Stimulated activated CD8-positive, alpha-beta memory T cell treated with anti-CD3 and anti-CD28 coated beads, Interleukin-2, amount 100 ng/mL, for 48 hours (primary cell): ENCODE data around the gene NEAT1.
A peak's percentile ranks its signal among the peaks of the same experiment; 100 is the strongest.

ENCODE experiments used
- DNase-seq, 2 donors: peaks; one replicate each; pipeline ENCODE4 v3.0.0-alpha.2; 2020; ENCODE audit warnings: low read depth in 2 of 2

Gene NEAT1

DNA sequence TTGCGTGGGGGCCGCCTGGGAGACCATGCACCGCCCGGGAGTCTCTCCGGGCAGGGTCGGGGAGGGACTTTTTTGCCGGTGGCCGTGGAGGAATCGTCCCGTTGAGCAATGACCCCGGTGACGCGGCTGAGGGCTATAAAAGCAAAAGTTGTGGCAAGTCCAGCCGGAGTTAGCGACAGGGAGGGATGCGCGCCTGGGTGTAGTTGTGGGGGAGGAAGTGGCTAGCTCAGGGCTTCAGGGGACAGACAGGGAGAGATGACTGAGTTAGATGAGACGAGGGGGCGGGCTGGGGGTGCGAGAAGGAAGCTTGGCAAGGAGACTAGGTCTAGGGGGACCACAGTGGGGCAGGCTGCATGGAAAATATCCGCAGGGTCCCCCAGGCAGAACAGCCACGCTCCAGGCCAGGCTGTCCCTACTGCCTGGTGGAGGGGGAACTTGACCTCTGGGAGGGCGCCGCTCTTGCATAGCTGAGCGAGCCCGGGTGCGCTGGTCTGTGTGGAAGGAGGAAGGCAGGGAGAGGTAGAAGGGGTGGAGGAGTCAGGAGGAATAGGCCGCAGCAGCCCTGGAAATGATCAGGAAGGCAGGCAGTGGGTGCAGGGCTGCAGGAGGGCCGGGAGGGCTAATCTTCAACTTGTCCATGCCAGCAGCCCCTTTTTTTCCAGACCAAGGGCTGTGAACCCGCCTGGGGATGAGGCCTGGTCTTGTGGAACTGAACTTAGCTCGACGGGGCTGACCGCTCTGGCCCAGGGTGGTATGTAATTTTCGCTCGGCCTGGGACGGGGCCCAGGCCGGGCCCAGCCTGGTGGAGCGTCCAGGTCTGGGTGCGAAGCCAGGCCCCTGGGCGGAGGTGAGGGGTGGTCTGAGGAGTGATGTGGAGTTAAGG lies at the start of gene NEAT1:
NEAT1 (plus strand) TSS at position 166 of the 883 bp plus-strand sequence.
- DNase-seq: peak; percentile 86 to 92

DNA sequence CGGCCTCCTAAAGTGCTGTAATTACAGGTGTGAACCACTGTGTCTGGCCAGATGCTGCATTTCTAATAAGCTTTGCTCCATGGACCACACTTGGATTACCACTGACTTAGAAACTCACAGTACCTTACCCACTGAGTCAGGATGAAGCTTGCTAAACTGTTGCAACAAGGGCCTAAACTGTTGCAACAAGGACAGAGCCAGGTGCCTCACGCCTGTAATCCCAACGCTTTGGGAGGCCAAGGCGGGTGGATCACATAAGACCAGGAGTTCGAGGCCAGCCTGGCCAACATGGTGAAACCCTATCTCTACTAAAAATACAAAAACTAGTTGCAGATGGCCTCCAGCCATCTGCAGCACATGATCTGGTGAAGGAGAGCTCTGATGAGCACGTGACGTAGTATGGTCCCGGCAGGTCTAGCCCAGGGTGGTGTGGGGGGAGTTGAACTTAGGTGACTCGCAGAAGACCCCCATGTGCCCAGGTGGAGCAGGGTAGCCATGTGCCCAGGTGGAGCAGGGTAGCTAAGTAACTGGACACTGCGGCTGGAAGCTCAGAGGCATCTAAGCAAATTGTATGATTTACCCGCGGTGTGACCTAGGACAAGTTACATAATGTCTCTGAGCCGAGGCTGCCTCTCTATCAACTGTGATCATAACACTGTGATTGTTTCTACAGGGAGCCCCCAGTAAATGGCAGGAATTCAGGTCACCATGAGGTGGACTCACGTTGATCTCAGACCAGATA lies 48.6 kb upstream of the NEAT1 start:
- DNase-seq: no peak

- no peak for DNase-seq
These were observed 47.6 kb upstream of the NEAT1 start for GRCh38 chr11:65375012-65375411.

DNA sequence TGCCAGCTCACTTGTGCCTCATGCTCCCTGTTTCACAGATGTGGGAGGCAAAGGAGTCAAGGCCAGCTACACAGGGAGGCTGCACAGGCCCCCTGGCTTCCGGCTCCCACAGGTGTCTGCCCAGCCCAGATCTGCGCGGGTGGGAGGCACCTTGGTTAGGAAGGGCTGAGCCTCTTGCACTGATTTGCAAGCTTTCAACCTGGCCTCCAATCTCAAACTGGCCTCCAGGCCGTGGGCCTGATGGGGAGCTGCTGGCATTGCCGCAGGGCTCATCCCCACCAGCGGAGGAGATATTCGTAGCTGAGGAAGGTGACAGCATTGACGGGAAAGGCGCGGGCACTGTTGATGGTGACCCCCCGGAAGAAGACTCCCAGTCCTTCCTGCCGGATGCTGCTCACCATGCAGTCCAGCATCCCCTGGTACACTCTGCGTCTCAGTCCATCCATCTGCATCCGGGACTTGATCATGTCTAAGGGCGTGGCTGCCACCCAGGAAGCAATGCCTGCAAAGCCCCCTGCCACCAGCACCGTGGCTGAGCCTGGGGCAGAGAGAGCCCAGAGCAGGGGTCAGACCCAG lies 46.4 kb upstream of the NEAT1 start:
- no peak for DNase-seq

DNA sequence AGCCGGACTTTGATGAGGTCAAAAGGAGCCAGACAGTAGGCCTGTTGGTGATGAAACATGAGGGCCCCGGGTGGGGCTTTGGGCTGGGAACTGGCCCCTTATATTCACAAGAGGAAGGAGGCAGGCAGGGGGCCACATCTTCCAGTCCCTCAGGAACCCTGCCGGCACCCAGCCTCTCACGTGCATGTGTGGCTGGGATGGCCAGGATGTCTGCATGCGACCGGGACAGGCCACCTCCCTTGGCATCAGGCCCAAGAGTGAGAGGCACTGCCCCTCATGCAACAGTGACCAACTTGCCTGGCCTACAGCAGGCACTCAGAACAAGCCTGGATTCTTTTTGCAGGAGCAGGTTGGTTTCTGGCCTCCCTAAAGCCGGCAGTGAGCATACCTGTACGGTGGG lies 45.6 kb upstream of the NEAT1 start:
- DNase-seq: no peak

DNA sequence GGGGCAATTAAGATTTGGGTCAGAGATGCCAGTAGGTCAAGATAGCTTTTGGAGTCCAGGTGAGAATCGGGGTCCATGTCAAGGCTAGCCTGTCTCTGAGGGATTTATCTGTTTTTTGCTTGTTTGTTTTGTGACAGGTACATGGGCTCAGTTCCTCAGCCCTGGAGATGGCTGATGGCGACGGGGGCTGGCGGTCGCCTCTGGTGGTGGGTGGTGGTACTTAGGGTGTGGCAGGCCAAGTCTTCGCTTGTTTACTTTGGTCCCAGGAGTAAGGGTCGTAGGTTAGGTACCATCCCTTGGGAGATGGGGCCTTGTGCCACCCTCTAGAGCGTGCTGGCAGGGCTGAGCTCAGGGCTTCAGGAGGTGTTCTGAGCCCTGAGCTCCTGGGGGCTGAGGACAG lies 44.8 kb upstream of the NEAT1 start:
- no peak for DNase-seq

DNA sequence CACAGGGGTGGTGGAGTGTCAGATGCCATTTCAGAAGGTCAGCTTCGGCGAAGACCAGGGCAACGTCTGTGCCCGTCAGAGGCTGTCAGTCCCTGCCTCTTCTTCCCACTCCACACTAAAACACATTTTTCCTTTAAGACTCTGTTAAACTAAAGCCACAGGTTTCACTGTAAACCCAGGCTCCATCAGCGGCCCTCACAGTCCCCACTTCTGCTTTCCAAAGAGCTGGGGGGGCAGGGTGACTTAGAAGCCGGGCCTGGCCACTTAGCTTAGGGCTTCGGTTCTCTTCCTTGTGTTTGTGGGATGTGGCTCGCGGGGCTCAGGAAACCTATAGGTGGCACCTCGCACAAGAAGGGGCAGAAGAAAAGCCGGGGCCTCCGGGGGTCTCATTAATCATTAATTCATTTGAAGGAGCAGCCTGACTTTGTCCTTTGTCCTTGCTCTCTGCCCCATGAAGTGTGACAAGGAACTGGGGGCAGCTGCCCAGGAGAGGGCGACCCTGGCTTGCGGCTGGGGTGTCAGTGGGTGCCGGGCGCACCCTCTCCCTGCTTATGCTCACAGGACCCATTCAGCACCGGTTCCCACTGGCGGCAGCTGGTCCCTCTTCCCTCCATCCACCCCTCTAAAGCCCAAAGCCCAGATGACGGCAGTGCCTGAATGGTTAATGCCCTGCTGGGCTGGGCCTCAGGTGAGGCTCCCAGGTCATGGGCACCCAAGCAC lies 44.2 kb upstream of the NEAT1 start:
- DNase-seq: no peak

- DNase-seq: no peak
These were observed 43.5 kb upstream of the NEAT1 start for GRCh38 chr11:65378928-65379638.

DNA sequence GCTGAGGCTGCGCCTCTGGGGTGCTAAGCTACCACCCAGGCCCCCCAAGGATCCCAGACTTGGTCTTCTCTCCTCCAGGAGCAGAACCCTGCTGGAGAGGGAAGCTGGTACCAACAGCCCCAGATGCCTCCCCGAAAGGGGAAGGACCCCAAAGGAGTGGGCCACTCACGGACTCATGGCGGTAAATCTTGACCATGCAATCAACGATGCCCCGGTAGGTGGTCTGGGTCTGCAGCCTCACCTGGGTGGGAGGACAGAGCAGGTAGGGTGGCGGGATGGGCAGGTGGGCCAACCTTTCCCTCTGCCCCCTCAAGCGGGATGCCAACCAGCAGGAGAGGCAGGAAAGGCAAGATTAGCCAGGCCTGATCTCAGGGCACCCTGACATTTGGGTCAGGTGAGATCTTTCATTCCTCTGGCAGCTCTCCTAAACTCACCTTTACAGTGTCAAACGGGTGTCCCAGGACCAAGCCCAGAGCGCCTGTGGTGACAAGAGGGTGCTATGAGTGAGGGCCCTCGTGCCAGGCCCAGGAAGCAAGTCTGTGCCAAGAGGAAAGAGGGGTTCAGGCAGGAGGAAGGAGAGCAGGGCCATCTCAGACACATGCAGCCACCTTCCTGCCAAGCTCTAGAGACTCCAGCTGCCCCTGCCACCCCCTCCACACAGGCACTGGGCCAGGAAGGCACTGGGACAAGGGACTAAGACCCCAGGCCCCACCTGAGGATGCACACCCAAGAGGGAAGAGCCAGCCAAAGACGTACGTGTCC lies 42.7 kb upstream of the NEAT1 start:
- no peak for DNase-seq

DNA sequence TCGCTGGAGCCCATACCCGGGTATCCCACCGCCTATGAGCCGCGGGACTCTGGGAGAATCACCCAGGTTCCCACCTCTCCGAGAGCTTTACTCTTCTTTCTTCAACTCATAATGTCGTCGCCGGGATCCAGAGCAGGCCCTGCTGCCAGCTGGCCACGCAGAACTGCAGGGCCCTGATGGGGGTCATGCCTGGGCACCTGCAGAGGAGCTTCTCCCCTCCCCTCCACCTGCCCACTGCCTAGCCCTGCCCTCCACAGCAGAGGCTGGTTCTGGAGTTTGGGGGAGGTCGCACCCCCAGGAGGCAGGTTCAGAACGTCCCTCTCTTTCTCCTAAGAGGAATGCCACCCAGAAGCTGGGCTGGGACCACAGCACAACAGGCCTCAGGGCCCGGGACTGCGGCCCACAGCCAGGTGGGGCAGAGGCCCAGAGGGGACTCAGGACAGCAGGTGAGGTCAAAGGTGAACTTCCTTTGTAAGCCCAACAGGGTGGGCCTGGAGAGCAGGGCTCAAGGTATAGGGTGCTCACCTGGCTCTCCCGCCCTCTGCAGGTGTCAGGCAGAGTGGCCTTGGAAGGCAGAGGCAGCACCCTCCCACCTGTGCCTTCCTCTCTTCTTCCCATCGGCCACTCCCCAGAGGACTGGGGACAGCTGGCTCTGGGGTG lies 42.0 kb upstream of the NEAT1 start:
- DNase-seq: no peak

DNA sequence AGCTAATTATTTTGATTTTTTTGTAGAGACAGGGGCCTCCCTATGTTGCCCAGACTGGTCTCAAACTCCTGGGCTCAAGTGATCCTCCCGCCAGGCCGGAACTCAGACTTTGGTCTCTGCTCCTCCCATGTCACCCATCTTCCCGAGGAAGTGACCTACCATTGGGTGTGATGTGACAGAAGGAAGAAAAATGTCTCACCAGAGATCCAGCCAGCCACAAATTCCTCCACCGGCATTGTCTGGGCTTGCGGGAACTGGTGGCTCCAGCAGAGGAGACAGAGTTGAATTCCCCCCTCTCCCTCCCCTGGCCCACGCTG lies 40.9 kb upstream of the NEAT1 start:
- DNase-seq: no peak

- DNase-seq: peak; percentile 86 to 87
These were observed 40.4 kb upstream of the NEAT1 start, which contains the start of gene SLC25A45 for GRCh38 chr11:65382033-65382803. Gene SLC25A45, minus strand, starts transcription at chr11:65382646. Its CDS starts 695 bp downstream, at chr11:65381951.

- no peak for DNase-seq
These were observed 39.7 kb upstream of the NEAT1 start for GRCh38 chr11:65382804-65383368.

DNA sequence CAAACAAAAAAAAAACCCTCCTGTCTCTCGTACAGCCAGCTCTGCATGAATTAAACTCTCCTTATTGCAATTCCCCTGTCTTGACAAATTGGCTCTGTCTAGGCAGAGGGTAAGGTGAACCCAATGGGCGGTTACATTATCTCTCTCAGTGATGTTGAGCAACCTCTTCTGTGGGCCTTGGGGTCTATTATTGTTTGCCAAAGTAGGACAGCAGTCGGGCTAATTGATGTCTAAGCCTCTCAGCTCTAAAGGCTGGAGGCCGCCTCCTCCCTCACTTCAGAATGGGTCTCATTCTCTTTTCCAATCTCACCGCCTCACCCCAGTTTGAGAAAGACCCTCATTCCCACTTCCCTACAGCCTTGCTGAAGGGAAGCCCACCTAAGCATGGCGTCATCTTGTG lies 38.8 kb upstream of the NEAT1 start:
- DNase-seq: no peak

- no peak for DNase-seq
These were observed 38.2 kb upstream of the NEAT1 start for GRCh38 chr11:65384301-65384889.

- peak; percentile 80 to 81 for DNase-seq
These were observed 36.1 kb upstream of the NEAT1 start, which contains the start of gene FRMD8 for GRCh38 chr11:65386307-65387140. Gene FRMD8, plus strand, starts transcription at chr11:65386637. Its CDS starts 400 bp downstream, at chr11:65387037.

- DNase-seq: no peak
These were observed 33.9 kb upstream of the NEAT1 start for GRCh38 chr11:65388731-65389130.
